Natural killer cell treated with Interleukin-12 subunit alpha and Interleukin-12 subunit beta and Interleukin-15 and Interleukin-18, amount 100 ng/mL, for 72 hours (primary cell): ENCODE measurements around the gene PNPLA6. TPM values are rescaled to one million over a fixed set of nuclear protein-coding genes. Genes with fewer than 3 reads are reported as not detected.

ENCODE experiments used
- ATAC-seq, 2 donors: fragments of 150-1000 bp; cut with Tn5 transposase in 1 of 2; sonication (Bioruptor Pico), chemical (Tn5 transposase) in 1 of 2; 2 replicates each; pipeline ENCODE4 v1.10.0; 2021
- DNase-seq: peaks from one replicate; pipeline ENCODE4 v3.0.0; 2022; ENCODE audit warnings: low spot score
- H3K27ac Mint-ChIP-seq, 2 donors: 1 replicate in 1 of 2; 2 replicates in 1 of 2; pipeline ENCODE4 v1.8.0; 2022; ENCODE audit warnings: mixed read lengths in 2 of 2, mild to moderate bottlenecking in 1 of 2, moderate library complexity in 1 of 2
- H3K27me3 Mint-ChIP-seq, 2 donors: 1 replicate in 1 of 2; 2 replicates in 1 of 2; pipeline ENCODE4 v1.8.0; 2022; ENCODE audit warnings: mixed read lengths in 2 of 2
- H3K36me3 Mint-ChIP-seq: one replicate; pipeline ENCODE4 v1.8.0; 2022; ENCODE audit warnings: mixed read lengths
- H3K4me1 Mint-ChIP-seq, 2 donors: 1 replicate in 1 of 2; 2 replicates in 1 of 2; pipeline ENCODE4 v1.8.0; 2022; ENCODE audit warnings: low read depth in 2 of 2, mixed read lengths in 2 of 2, mild to moderate bottlenecking in 1 of 2
- H3K4me3 Mint-ChIP-seq: one replicate; pipeline ENCODE4 v1.8.0; 2022; ENCODE audit warnings: mixed read lengths
- H3K9me3 Mint-ChIP-seq: 2 replicates; pipeline ENCODE4 v1.8.0; 2022; ENCODE audit warnings: mixed read lengths
- total RNA-seq, 2 donors: library from RNA; stranded (reverse); gene quantifications; one replicate each; pipeline ENCODE4 v1.2.3, GENCODE V29; 2022

PNPLA6 gene
- total RNA-seq, 2 donors from 2014 or later: 259 to 369 TPM

DNA sequence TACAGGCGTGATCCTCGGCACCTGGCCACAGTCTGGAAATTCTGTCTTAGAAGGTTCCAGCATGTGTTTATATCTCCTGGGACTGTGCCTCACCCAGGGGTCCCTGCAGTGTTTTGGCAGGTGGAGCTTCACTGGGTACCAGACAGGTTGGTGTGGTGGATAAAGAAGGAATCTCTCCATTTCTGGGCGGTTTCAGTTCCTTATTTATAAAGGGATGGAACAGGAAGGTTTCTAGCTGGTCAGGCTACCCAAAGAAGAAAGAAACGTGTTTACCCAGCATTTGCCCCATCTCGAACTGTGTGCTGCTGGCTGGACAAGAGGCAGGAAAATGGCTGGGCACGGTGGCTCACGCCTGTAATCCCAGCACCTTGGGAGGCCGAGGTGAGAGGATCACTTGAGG is 9.8 kb downstream of the PNPLA6 start:
- peaks cover 26% of the 10 kb centered on the region for H3K36me3 Mint-ChIP-seq
- H3K9me3 Mint-ChIP-seq: peaks cover 3% of the 10 kb centered on the region
- H3K27me3 Mint-ChIP-seq: no peaks in the 10 kb centered on the region
- peaks cover 31 to 38% of the 10 kb centered on the region in 2 donors for H3K4me1 Mint-ChIP-seq
- no peak for DNase-seq
- peak overlapping the region; percentile 84 to 86 for H3K27ac Mint-ChIP-seq
- H3K4me3 Mint-ChIP-seq: peak overlapping the region; percentile 66
- ATAC-seq: no peak

GRCh38 chr19:7545904-7546303 is 10.4 kb downstream of the PNPLA6 start:
- H3K4me3 Mint-ChIP-seq: peak overlapping the region; percentile 81
- H3K36me3 Mint-ChIP-seq: peaks cover 26% of the 10 kb centered on the region
- DNase-seq: no peak

DNA sequence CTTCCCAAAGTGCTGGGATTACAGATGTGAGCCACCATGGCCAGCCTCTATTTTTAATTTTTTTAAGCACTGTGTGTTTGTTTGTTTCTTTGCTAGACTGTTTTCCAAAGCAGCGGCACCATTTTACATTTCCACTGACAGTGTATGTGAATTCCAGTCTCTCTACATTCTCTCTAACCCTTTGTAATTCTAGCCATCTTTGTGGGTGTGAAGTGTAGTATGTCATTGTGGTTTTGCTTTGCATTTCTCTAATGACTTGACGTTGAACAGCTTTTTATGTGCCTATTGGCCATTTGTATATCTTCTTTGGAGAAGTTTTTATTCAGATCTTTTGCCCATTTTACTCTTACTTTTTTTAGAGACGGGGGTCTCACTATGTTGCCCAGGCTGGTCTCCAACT is 11.6 kb downstream of the PNPLA6 start:
- H3K27ac Mint-ChIP-seq: peak overlapping the region; percentile 93
- H3K4me3 Mint-ChIP-seq: peak overlapping the region; percentile 78
- H3K27me3 Mint-ChIP-seq: no peaks in the 10 kb centered on the region
- peaks cover 27 to 36% of the 10 kb centered on the region in 2 donors for H3K4me1 Mint-ChIP-seq
- peaks cover 23% of the 10 kb centered on the region for H3K36me3 Mint-ChIP-seq
- ATAC-seq (peak; percentile 69 to 70), DNase-seq (no peak)
- peaks cover 3% of the 10 kb centered on the region for H3K9me3 Mint-ChIP-seq

More at GRCh38 chr19:7545904-7546303, 10.4 kb downstream of the PNPLA6 start:
- Mint-ChIP-seq H3K27me3 (no peaks in the 10 kb centered on the region), H3K27ac (peak overlapping the region; percentile 84 to 86), H3K9me3 (peaks cover 3% of the 10 kb centered on the region), H3K4me1 (peaks cover 29 to 36% of the 10 kb centered on the region in 2 donors)
- ATAC-seq: peak; percentile 75 to 85

DNA sequence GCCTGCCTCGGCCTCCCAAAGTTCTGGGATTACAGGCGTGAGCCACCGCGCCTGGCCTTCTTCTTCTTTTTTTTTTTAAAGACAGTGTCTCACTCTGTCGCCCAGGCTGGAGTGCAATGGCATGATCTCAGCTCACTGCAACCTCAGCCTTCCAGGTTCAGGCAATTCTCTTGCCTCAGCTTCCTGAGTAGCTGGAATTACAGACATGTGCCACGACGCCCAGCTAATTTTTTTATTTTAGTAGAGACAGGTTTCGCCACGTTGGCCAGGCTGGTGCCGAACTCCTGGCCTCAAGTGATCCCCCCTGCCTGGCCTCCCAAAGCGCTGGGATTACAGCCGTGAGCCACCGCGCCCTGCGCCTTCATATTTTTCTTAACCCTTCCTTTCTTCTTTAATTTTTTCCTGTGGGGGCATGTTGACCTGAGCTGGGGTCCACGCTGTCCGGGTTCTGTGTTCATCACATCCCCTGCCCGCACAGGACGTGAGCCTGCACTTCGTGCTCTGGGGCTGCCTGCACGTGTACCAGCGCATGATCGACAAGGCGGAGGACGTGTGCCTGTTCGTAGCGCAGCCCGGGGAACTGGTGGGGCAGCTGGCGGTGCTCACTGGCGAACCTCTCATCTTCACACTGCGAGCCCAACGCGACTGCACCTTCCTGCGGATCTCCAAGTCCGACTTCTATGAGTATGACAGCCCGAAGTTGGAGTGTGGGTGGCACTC is 14.1 kb downstream of the PNPLA6 start:
- peak overlapping the region in 1 of 2 donors; percentile 52 for H3K27ac Mint-ChIP-seq
- H3K9me3 Mint-ChIP-seq: peaks cover 3% of the 10 kb centered on the region
- peaks cover 20% of the 10 kb centered on the region for H3K36me3 Mint-ChIP-seq
- H3K4me3 Mint-ChIP-seq: no peak overlapping the region
- H3K4me1 Mint-ChIP-seq: peaks cover 20 to 31% of the 10 kb centered on the region in 2 donors
- no peak for ATAC-seq
- H3K27me3 Mint-ChIP-seq: no peaks in the 10 kb centered on the region
- no peak for DNase-seq

GRCh38 chr19:7550169-7550770 is 14.8 kb downstream of the PNPLA6 start:
- ATAC-seq (no peak), DNase-seq (no peak)
- peaks cover 20 to 26% of the 10 kb centered on the region in 2 donors for H3K4me1 Mint-ChIP-seq
- H3K4me3 Mint-ChIP-seq: no peak overlapping the region
- H3K27ac Mint-ChIP-seq: no peak overlapping the region
- H3K36me3 Mint-ChIP-seq: peaks cover 20% of the 10 kb centered on the region
- H3K9me3 Mint-ChIP-seq: peaks cover 3% of the 10 kb centered on the region
- H3K27me3 Mint-ChIP-seq: no peaks in the 10 kb centered on the region

DNA sequence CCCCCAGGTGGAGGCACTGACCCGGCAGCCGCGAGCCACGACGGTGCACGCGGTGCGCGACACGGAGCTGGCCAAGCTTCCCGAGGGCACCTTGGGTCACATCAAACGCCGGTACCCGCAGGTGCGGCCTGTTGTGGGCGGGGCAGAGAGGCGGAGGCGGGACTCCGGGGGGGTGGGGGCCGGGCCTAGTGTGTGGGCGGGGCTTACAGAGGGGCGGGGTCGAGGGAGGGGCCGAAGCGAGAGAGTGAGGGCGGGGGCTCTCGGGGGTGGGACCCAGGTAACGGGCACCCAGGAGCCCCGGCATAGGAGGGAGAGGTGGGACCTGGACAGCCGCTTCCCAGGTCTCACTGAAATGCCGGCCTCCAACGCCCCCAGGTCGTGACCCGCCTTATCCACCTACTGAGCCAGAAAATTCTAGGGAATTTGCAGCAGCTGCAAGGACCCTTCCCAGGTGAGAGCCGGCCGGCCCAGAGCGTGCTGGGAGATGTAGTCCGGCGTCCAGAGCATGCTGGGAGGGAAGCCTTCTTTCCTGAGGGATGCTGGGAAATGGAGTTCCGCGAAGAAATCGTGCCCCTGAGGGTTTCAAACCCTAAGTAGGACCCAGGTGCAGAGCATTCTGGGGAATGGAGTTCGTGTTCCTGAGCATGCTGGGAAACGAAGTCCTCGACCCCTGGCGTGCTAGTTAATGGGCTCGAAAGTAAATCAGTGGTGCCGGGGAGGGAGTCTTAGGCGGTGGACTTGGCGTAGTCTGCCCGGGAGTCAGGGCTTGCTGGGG is 15.7 kb downstream of the PNPLA6 start:
- ATAC-seq: peak in 1 of 2 donors; percentile 16
- no peak overlapping the region for H3K4me3 Mint-ChIP-seq
- no peak for DNase-seq
- H3K9me3 Mint-ChIP-seq: no peaks in the 10 kb centered on the region
- H3K4me1 Mint-ChIP-seq: peaks cover 14 to 20% of the 10 kb centered on the region in 2 donors
- no peaks in the 10 kb centered on the region for H3K27me3 Mint-ChIP-seq
- H3K36me3 Mint-ChIP-seq: peaks cover 14% of the 10 kb centered on the region
- no peak overlapping the region for H3K27ac Mint-ChIP-seq

GRCh38 chr19:7552781-7553180 is 17.3 kb downstream of the PNPLA6 start:
- Mint-ChIP-seq H3K27me3 (no peaks in the 10 kb centered on the region), H3K4me3 (peak overlapping the region; percentile 16), H3K36me3 (peaks cover 7% of the 10 kb centered on the region), H3K4me1 (peaks cover 6 to 14% of the 10 kb centered on the region in 2 donors), H3K9me3 (no peaks in the 10 kb centered on the region), H3K27ac (peak overlapping the region; percentile 0 to 28)
- ATAC-seq (no peak), DNase-seq (no peak)

DNA sequence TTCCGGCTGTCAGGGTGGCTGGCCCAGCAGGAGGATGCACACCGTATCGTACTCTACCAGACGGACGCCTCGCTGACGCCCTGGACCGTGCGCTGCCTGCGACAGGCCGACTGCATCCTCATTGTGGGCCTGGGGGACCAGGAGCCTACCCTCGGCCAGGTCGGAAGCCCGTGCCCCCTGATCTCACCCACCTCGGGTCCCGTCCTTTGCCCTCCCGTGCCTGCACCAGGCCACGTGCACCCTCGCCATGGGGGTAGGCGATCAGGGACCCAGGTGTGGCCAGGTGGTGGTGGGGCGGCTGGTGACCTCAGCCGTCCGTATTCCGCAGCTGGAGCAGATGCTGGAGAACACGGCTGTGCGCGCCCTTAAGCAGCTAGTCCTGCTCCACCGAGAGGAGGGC is 19.0 kb downstream of the PNPLA6 start:
- peaks cover 6 to 11% of the 10 kb centered on the region in 2 donors for H3K4me1 Mint-ChIP-seq
- H3K4me3 Mint-ChIP-seq: no peak overlapping the region
- DNase-seq: no peak
- no peaks in the 10 kb centered on the region for H3K9me3 Mint-ChIP-seq
- peaks cover 7% of the 10 kb centered on the region for H3K36me3 Mint-ChIP-seq
- no peak for ATAC-seq
- H3K27ac Mint-ChIP-seq: no peak overlapping the region
- H3K27me3 Mint-ChIP-seq: no peaks in the 10 kb centered on the region

- Mint-ChIP-seq H3K36me3 (peaks cover 9% of the 10 kb centered on the region), H3K27ac (no peak overlapping the region), H3K27me3 (no peaks in the 10 kb centered on the region), H3K4me3 (no peak overlapping the region), H3K4me1 (peaks cover 6 to 12% of the 10 kb centered on the region in 2 donors), H3K9me3 (no peaks in the 10 kb centered on the region)
- ATAC-seq: peak in 1 of 2 donors; percentile 46
- DNase-seq: no peak
Observed at GRCh38 chr19:7554990-7555864, 19.7 kb downstream of the PNPLA6 start.

DNA sequence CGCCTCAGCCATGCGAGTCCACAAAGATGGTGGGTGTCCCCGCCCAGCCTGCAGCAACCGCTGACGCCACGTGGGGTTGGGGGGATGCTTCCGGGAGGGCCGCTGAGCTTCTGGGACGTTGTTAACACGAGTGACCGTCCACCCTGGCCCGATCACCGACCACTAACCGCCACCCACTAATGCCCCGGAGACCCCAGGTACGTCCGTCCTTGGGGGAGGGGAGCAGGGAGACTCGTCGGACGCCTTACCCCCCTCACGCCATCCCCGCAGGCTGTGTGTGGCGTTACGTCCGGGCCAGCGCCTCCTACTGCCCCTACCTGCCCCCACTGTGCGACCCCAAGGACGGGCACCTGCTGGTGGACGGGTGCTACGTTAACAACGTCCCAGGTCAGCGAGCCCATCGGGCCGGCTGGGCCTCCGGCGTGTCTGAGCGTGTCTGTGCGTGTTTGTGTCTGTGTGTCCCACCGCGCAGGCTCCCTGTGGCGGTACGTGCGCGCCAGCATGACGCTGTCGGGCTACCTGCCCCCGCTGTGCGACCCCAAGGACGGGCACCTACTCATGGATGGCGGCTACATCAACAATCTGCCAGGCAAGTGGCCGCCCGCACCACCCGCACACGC is 21.3 kb downstream of the PNPLA6 start:
- DNase-seq: no peak

DNA sequence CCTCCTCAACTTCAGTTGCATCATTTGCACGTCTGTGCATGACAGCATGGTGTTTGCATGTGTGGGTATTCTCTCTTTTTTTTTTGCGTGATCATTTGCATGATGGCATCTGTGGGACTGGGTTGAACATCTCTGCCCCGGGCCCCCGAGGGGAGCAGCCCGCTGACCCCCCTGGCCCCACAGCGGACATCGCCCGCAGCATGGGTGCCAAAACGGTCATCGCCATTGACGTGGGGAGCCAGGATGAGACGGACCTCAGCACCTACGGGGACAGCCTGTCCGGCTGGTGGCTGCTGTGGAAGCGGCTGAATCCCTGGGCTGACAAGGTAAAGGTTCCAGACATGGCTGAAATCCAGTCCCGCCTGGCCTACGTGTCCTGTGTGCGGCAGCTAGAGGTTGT is 23.1 kb downstream of the PNPLA6 start:
- ATAC-seq: no peak
- Mint-ChIP-seq H3K27ac (no peak overlapping the region), H3K9me3 (no peaks in the 10 kb centered on the region), H3K4me1 (peaks cover 0 to 7% of the 10 kb centered on the region in 2 donors), H3K36me3 (peaks cover 5% of the 10 kb centered on the region), H3K4me3 (no peak overlapping the region), H3K27me3 (no peaks in the 10 kb centered on the region)
- DNase-seq: no peak

More for the DNA sequence above, 21.3 kb downstream of the PNPLA6 start:
- no peak overlapping the region for H3K4me3 Mint-ChIP-seq
- ATAC-seq: no peak
- H3K9me3 Mint-ChIP-seq: no peaks in the 10 kb centered on the region
- peaks cover 6 to 12% of the 10 kb centered on the region in 2 donors for H3K4me1 Mint-ChIP-seq
- peaks cover 11% of the 10 kb centered on the region for H3K36me3 Mint-ChIP-seq
- H3K27me3 Mint-ChIP-seq: no peaks in the 10 kb centered on the region
- no peak overlapping the region for H3K27ac Mint-ChIP-seq

DNA sequence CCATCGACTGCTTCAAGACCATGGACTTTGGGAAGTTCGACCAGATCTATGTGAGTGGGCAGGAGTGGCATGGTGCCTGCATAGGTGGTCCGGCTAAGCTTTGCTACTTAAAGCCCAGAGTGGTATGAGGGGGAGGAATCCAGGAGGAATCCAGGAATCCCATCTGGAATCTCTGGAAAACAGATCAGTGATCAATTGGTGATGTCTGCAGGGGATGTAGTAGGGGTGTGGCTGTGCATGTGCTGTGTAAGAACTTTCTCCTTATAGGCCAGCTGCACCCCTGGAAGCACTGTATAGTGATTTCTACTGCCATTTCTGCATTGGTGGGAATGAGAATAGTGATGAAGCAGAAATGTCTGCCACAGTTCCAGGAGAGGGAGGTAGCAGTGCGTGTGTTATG is 23.6 kb downstream of the PNPLA6 start:
- H3K27me3 Mint-ChIP-seq: no peaks in the 10 kb centered on the region
- peaks cover 0 to 7% of the 10 kb centered on the region in 2 donors for H3K4me1 Mint-ChIP-seq
- peaks cover 4% of the 10 kb centered on the region for H3K36me3 Mint-ChIP-seq
- DNase-seq (no peak), ATAC-seq (no peak)
- no peak overlapping the region for H3K27ac Mint-ChIP-seq
- no peaks in the 10 kb centered on the region for H3K9me3 Mint-ChIP-seq
- H3K4me3 Mint-ChIP-seq: no peak overlapping the region

DNA sequence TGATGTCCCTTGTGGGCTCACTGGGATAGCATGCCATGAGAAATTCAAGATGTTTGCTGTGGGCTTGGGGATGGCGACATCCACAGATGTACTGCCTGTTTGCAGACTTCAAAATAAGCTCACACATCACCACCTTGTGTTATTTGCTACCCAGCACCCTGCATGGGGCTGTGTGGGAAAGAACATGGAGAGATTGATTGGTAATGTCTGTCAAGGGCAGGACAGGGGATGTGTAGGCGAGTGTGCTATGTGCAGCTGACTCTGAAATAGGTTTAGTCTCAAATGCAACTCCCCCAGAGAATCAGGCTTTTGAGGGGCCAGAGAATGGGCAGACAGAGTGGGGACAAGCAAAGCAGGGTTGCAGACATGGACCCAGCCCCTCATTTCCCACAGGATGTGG is 24.7 kb downstream of the PNPLA6 start:
- H3K36me3 Mint-ChIP-seq: peaks cover 4% of the 10 kb centered on the region
- DNase-seq: no peak
- H3K4me3 Mint-ChIP-seq: no peak overlapping the region
- no peak overlapping the region for H3K27ac Mint-ChIP-seq
- peaks cover 0 to 7% of the 10 kb centered on the region in 2 donors for H3K4me1 Mint-ChIP-seq
- H3K9me3 Mint-ChIP-seq: no peaks in the 10 kb centered on the region
- ATAC-seq: no peak
- no peaks in the 10 kb centered on the region for H3K27me3 Mint-ChIP-seq
